CD8-positive, alpha-beta memory T cell (primary cell): ENCODE measurements around the gene FYCO1. TPM values are rescaled to one million over a fixed set of nuclear protein-coding genes. Genes with fewer than 3 reads are reported as not detected.
A peak's percentile ranks its signal among the peaks of the same experiment; 100 is the strongest.

ENCODE experiments used
- CTCF ChIA-PET: fragments of 350-600 bp; sonication (Branson Sonifier 250); formaldehyde crosslinking; loops from one replicate; lab custom pipeline; 2021; ENCODE audit warnings: antibody characterized with exemption; lab: Charles Lee
- POLR2A ChIA-PET: fragments of 350-600 bp; sonication (Branson Sonifier 250); formaldehyde crosslinking; loops from one replicate; lab custom pipeline; 2021; ENCODE audit warnings: antibody characterized with exemption; lab: Charles Lee
- DNase-seq, 5 donors: peaks; one replicate each; pipeline versions ENCODE4 v3.0.0 to v3.0.0-alpha.2; 2020 to 2022; ENCODE audit warnings: mixed read lengths in 1 of 5
- H3K27ac ChIP-seq: one replicate; pipeline ENCODE4 v1.7.0; 2013; ENCODE audit warnings: low read depth, mild to moderate bottlenecking, low read length, moderate library complexity
- H3K27me3 ChIP-seq: 2 replicates; pipeline ENCODE4 v1.7.0; 2013; ENCODE audit warnings: low read length, mild to moderate bottlenecking; ENCODE audit not compliant: insufficient read depth, poor library complexity, severe bottlenecking
- H3K36me3 ChIP-seq: 2 replicates; pipeline ENCODE4 v1.7.0; 2013; ENCODE audit warnings: mild to moderate bottlenecking, low read length, moderate library complexity; ENCODE audit not compliant: insufficient read depth
- H3K4me1 ChIP-seq: 2 replicates; pipeline ENCODE4 v1.7.0; 2013; ENCODE audit warnings: mild to moderate bottlenecking, low read length, moderate library complexity; ENCODE audit not compliant: insufficient read depth
- H3K4me3 ChIP-seq: 2 replicates; pipeline ENCODE4 v1.7.0; 2013; ENCODE audit warnings: mild to moderate bottlenecking, low read length
- H3K9me3 ChIP-seq: 2 replicates; pipeline ENCODE4 v1.7.0; 2013; ENCODE audit warnings: mild to moderate bottlenecking, low read length
- H3K27ac Mint-ChIP-seq, 8 donors: one replicate each; pipeline ENCODE4 v1.8.0; 2020 to 2021; ENCODE audit warnings: mixed read lengths in 8 of 8, mild to moderate bottlenecking in 6 of 8, inconsistent platforms in 3 of 8, moderate library complexity in 3 of 8
- H3K27me3 Mint-ChIP-seq, 2 donors: one replicate each; pipeline ENCODE4 v1.8.0; 2020 to 2021; ENCODE audit warnings: mixed read lengths in 2 of 2, mild to moderate bottlenecking in 1 of 2, moderate library complexity in 1 of 2
- H3K36me3 Mint-ChIP-seq, 3 donors: one replicate each; pipeline ENCODE4 v1.8.0; 2020 to 2021; ENCODE audit warnings: mixed read lengths in 3 of 3, inconsistent platforms in 1 of 3, mild to moderate bottlenecking in 1 of 3
- H3K4me1 Mint-ChIP-seq, 3 donors: one replicate each; pipeline ENCODE4 v1.8.0; 2020 to 2021; ENCODE audit warnings: mixed read lengths in 3 of 3, inconsistent platforms in 1 of 3, mild to moderate bottlenecking in 1 of 3
- H3K4me3 Mint-ChIP-seq, 7 donors: one replicate each; pipeline ENCODE4 v1.8.0; 2020 to 2021; ENCODE audit warnings: mixed read lengths in 7 of 7, mild to moderate bottlenecking in 6 of 7, moderate library complexity in 4 of 7, inconsistent platforms in 2 of 7
- H3K9me3 Mint-ChIP-seq, 5 donors: one replicate each; pipeline ENCODE4 v1.8.0; 2020 to 2022; ENCODE audit warnings: mixed read lengths in 5 of 5, mild to moderate bottlenecking in 3 of 5, moderate library complexity in 2 of 5, inconsistent platforms in 1 of 5
- polyA plus RNA-seq: library from polyadenylated mRNA; unstranded; fragments of 300-500 nt; fragmentation: Illumina TruSeq; gene quantifications from one replicate; pipeline ENCODE4 v1.2.3, GENCODE V29; 2021
- total RNA-seq, 2 experiments: library from RNA; stranded (reverse); gene quantifications; one replicate each; pipeline ENCODE4 v1.2.3, GENCODE V29; 2021

Gene FYCO1
- total and polyA plus RNA-seq, 3 experiments from 2014 or later: 11.0 to 13.7 (median 13.4) TPM

GRCh38 chr3:45966950-45967640 is 28.5 kb downstream of the FYCO1 start:
- H3K27ac ChIP-seq: peak overlapping the region; percentile 7
- Mint-ChIP-seq H3K27ac (peak overlapping the region; percentile 68 to 97 (median 83)), H3K27me3 (no peaks in the 10 kb centered on the region), H3K36me3 (peaks cover 31 to 96% (median 37%) of the 10 kb centered on the region in 3 donors), H3K9me3 (no peaks in the 10 kb centered on the region), H3K4me3 (peak overlapping the region in 5 of 7 donors; percentile 36 to 83 (median 78)), H3K4me1 (peaks cover 92 to 97% (median 95%) of the 10 kb centered on the region in 3 donors)
- no peak for DNase-seq
- ChIA-PET CTCF (interaction anchor here (1.0 to 6.9 kb wide), 13 partner anchors 7 to 405 kb away, joined by 4 to 64 read pairs (median 6); no protein-coding TSS in a partner anchor), POLR2A (interaction anchor here (0.6 to 2.7 kb wide), 2 partner anchors 14 to 16 kb away, joined by 3 to 14 read pairs; no protein-coding TSS in a partner anchor)
- no peak overlapping the region for H3K4me3 ChIP-seq
- H3K4me1 ChIP-seq: peaks cover 86% of the 10 kb centered on the region
- H3K9me3 ChIP-seq: no peaks in the 10 kb centered on the region
- no peaks in the 10 kb centered on the region for H3K27me3 ChIP-seq
- H3K36me3 ChIP-seq: peaks cover 62% of the 10 kb centered on the region

DNA sequence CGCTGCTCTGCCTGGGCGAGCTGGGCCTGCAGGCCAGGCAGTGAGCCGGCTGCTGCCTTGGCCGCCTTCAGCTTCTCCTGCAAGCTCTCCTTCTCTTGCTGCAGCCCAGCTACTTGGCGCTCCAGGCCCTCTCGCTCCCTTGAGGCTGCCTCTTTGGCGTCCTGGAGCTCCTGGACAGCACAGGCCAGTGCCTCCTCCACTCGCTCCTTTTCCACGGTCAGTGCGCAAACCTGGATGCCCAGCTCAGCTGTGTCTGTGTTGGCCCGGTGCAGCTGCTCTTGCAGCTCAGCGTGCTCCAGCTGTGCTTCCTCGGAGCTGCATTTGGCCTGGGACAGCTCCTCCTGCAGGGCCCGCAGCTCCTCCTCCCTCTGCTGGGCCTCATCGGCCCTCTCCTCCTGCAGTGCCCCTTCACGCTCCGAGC is 29.2 kb downstream of the FYCO1 start:
- Histone ChIP-seq H3K4me1 (peaks cover 82% of the 10 kb centered on the region), H3K9me3 (no peaks in the 10 kb centered on the region), H3K27ac (no peak overlapping the region), H3K4me3 (no peak overlapping the region), H3K27me3 (no peaks in the 10 kb centered on the region), H3K36me3 (peaks cover 69% of the 10 kb centered on the region)
- H3K9me3 Mint-ChIP-seq: no peaks in the 10 kb centered on the region
- peak overlapping the region in 2 of 7 donors; percentile 78 to 83 for H3K4me3 Mint-ChIP-seq
- ChIA-PET POLR2A (interaction anchor here (0.6 to 2.7 kb wide), 5 partner anchors 10 to 28 kb away, joined by 3 to 14 read pairs (median 7); partner anchors contain the start of gene CXCR6), CTCF (interaction anchor here (1.1 to 6.9 kb wide), 12 partner anchors 8 to 406 kb away, joined by 3 to 64 read pairs (median 7); partner anchors contain the start of gene CXCR6)
- peak overlapping the region in 7 of 8 donors; percentile 29 to 92 (median 74) for H3K27ac Mint-ChIP-seq
- peaks cover 92 to 98% (median 95%) of the 10 kb centered on the region in 3 donors for H3K4me1 Mint-ChIP-seq
- H3K36me3 Mint-ChIP-seq: peaks cover 27 to 97% (median 38%) of the 10 kb centered on the region in 3 donors
- no peaks in the 10 kb centered on the region for H3K27me3 Mint-ChIP-seq
- no peak for DNase-seq

DNA sequence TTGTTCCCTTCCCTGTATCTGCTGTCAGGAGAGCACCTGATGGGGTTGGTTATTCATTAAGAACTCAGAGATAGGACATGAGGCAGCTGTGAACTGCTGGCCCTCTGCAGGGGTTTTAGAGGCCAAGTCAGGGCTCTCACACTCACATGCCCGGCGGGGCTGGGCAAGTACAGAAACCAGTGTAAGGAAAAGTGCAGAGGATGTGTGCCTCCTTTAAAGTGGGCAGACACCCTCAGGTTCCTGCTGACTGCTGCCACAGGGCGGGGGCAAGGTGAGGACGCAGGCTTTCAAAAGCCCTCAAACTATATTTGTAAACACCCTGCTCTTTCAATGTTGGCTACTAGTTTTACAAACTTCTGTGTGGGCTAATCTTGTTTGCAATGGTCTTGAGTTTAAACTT is 30.0 kb downstream of the FYCO1 start:
- Mint-ChIP-seq H3K4me1 (peaks cover 89 to 97% (median 93%) of the 10 kb centered on the region in 3 donors), H3K9me3 (no peaks in the 10 kb centered on the region), H3K27me3 (no peaks in the 10 kb centered on the region), H3K4me3 (peak overlapping the region; percentile 56 to 84 (median 77)), H3K36me3 (peaks cover 31 to 97% (median 38%) of the 10 kb centered on the region in 3 donors), H3K27ac (peak overlapping the region; percentile 78 to 95 (median 90))
- Histone ChIP-seq H3K36me3 (peaks cover 73% of the 10 kb centered on the region), H3K27ac (no peak overlapping the region), H3K9me3 (no peaks in the 10 kb centered on the region), H3K4me3 (no peak overlapping the region), H3K4me1 (peaks cover 79% of the 10 kb centered on the region), H3K27me3 (no peaks in the 10 kb centered on the region)
- peak in 4 of 5 donors; percentile 15 to 65 (median 36) for DNase-seq
- POLR2A ChIA-PET: interaction anchor here (0.8 to 2.7 kb wide), 5 partner anchors 11 to 28 kb away, joined by 3 to 14 read pairs (median 7); partner anchors contain the start of gene CXCR6
- CTCF ChIA-PET: interaction anchor here (0.6 to 6.9 kb wide), 21 partner anchors 8 to 413 kb away, joined by 3 to 64 read pairs (median 5); partner anchors contain the start of gene CXCR6

- Mint-ChIP-seq H3K9me3 (no peaks in the 10 kb centered on the region), H3K4me1 (peaks cover 87 to 94% (median 89%) of the 10 kb centered on the region in 3 donors), H3K27ac (peak overlapping the region; percentile 78 to 95 (median 90)), H3K27me3 (no peaks in the 10 kb centered on the region), H3K4me3 (peak overlapping the region; percentile 56 to 84 (median 77)), H3K36me3 (peaks cover 32 to 98% (median 39%) of the 10 kb centered on the region in 3 donors)
- no peak overlapping the region for H3K27ac ChIP-seq
- DNase-seq: no peak
- peaks cover 77% of the 10 kb centered on the region for H3K36me3 ChIP-seq
- no peaks in the 10 kb centered on the region for H3K27me3 ChIP-seq
- no peak overlapping the region for H3K4me3 ChIP-seq
- CTCF ChIA-PET: interaction anchor here (0.6 to 6.9 kb wide), 20 partner anchors 8 to 413 kb away, joined by 3 to 64 read pairs (median 5); partner anchors contain the start of gene CXCR6
- H3K4me1 ChIP-seq: peaks cover 79% of the 10 kb centered on the region
- no peaks in the 10 kb centered on the region for H3K9me3 ChIP-seq
- POLR2A ChIA-PET: interaction anchor here (0.7 to 2.7 kb wide), 5 partner anchors 11 to 26 kb away, joined by 3 to 14 read pairs (median 7); partner anchors contain the start of gene CXCR6
These were observed 30.4 kb downstream of the FYCO1 start for GRCh38 chr3:45965253-45965652.

DNA sequence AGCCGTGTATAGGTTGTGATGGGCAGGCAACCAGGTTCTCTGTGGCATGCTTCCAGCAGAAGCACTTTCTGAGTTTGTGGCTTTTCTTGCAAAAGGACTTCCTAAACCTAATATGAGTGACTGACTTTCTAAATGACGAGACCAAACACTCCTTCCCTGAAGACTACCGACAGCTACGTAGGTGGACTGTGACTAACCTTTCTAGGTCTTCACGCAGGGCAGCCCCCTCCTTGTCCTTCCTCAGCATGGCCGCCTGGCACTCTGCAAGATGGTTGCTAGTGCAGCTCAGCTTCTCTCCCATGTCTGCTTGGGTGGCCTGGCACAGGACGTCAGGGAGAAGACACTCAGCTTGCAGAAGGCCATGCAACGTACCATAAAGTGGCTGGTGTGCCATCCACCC is 31.5 kb downstream of the FYCO1 start:
- Mint-ChIP-seq H3K27me3 (no peaks in the 10 kb centered on the region), H3K4me3 (peak overlapping the region; percentile 21 to 83 (median 63)), H3K4me1 (peaks cover 85 to 94% (median 89%) of the 10 kb centered on the region in 3 donors), H3K36me3 (peaks cover 37 to 98% (median 47%) of the 10 kb centered on the region in 3 donors), H3K9me3 (no peaks in the 10 kb centered on the region), H3K27ac (peak overlapping the region; percentile 78 to 95 (median 90))
- ChIA-PET POLR2A (interaction anchor here (2.7 kb wide), 1 partner anchor 13 kb away, joined by 14 read pairs; no protein-coding TSS in a partner anchor), CTCF (interaction anchor here (0.8 to 6.9 kb wide), 7 partner anchors 12 to 117 kb away, joined by 3 to 64 read pairs (median 14); partner anchors contain the start of gene CXCR6)
- H3K4me3 ChIP-seq: no peak overlapping the region
- peak in 1 of 5 donors; percentile 67 for DNase-seq
- H3K9me3 ChIP-seq: no peaks in the 10 kb centered on the region
- peak overlapping the region; percentile 17 for H3K27ac ChIP-seq
- H3K36me3 ChIP-seq: peaks cover 79% of the 10 kb centered on the region
- no peaks in the 10 kb centered on the region for H3K27me3 ChIP-seq
- H3K4me1 ChIP-seq: peaks cover 75% of the 10 kb centered on the region

- Histone ChIP-seq H3K27ac (no peak overlapping the region), H3K4me3 (no peak overlapping the region), H3K36me3 (peaks cover 84% of the 10 kb centered on the region), H3K27me3 (no peaks in the 10 kb centered on the region), H3K4me1 (peaks cover 73% of the 10 kb centered on the region), H3K9me3 (no peaks in the 10 kb centered on the region)
- Mint-ChIP-seq H3K4me1 (peaks cover 88 to 94% (median 89%) of the 10 kb centered on the region in 3 donors), H3K27me3 (no peaks in the 10 kb centered on the region), H3K9me3 (no peaks in the 10 kb centered on the region), H3K4me3 (peak overlapping the region in 5 of 7 donors; percentile 41 to 59 (median 51)), H3K36me3 (peaks cover 39 to 98% (median 49%) of the 10 kb centered on the region in 3 donors), H3K27ac (peak overlapping the region; percentile 32 to 96 (median 90))
- DNase-seq: no peak
- ChIA-PET CTCF (interaction anchor here (0.9 to 5.3 kb wide), 10 partner anchors 9 to 416 kb away, joined by 3 to 22 read pairs (median 4); no protein-coding TSS in a partner anchor), POLR2A (interaction anchor here (0.7 to 1.2 kb wide), 2 partner anchors 32 to 107 kb away, joined by 3 read pairs; no protein-coding TSS in a partner anchor)
These were observed 33.6 kb downstream of the FYCO1 start for GRCh38 chr3:45962033-45962432.

DNA sequence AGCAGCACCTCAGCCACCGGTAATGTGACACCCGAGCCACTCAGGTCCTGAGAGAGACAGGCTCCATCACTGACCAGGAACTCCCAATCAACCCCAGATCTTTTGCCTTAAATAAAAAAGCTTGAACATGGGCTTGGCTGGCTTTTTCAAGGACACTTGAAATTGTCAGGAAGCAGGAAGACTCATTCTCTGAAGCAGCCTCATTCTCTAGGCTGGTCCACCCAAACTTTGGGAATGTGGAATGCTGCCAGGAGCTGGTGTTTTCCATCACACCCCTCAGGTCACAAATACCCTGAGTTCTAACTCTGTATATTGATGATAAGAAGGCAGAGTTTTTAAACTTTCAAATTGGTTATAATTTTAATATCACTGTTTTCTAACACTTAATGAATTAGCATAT is 35.3 kb downstream of the FYCO1 start:
- Mint-ChIP-seq H3K9me3 (no peaks in the 10 kb centered on the region), H3K27me3 (no peaks in the 10 kb centered on the region), H3K27ac (peak overlapping the region in 7 of 8 donors; percentile 43 to 94 (median 90)), H3K4me3 (no peak overlapping the region), H3K4me1 (peaks cover 85 to 90% (median 85%) of the 10 kb centered on the region in 3 donors), H3K36me3 (peaks cover 40 to 97% (median 57%) of the 10 kb centered on the region in 3 donors)
- Histone ChIP-seq H3K36me3 (peaks cover 86% of the 10 kb centered on the region), H3K4me3 (no peak overlapping the region), H3K9me3 (no peaks in the 10 kb centered on the region), H3K27me3 (no peaks in the 10 kb centered on the region), H3K4me1 (peaks cover 56% of the 10 kb centered on the region), H3K27ac (no peak overlapping the region)
- ChIA-PET CTCF (interaction anchor here (1.0 to 5.3 kb wide), 4 partner anchors 10 to 119 kb away, joined by 3 to 22 read pairs (median 9); no protein-coding TSS in a partner anchor), POLR2A (no interaction called here)
- DNase-seq: no peak
